Panc1 (cell line): ENCODE measurements around the gene MRPL21. TPM values are rescaled to one million over a fixed set of nuclear protein-coding genes. Genes with fewer than 3 reads are reported as not detected.

Experiments
- ATAC-seq: fragments of 200-7000 bp; cut with Tn5 transposase; 2 replicates; pipeline ENCODE4 v1.9.1; 2020; ENCODE audit warnings: mild to moderate bottlenecking, moderate library complexity
- BruUV-seq: library from RNA; stranded (reverse); fragments of 400-500 nt; replicated peaks from 2 replicates; lab custom pipeline; 2021; lab: Mats Ljungman, UMichigan
- CTCF ChIA-PET: fragments of 300-600 bp; sonication (Branson Sonifier 250); formaldehyde crosslinking; loops from one replicate; lab custom pipeline; 2022; ENCODE audit warnings: antibody characterized with exemption; lab: Charles Lee
- POLR2A ChIA-PET: fragments of 300-600 bp; sonication (Branson Sonifier 250); formaldehyde crosslinking; loops from one replicate; lab custom pipeline; 2022; ENCODE audit warnings: antibody characterized with exemption; lab: Charles Lee
- DNase-seq: peaks from one replicate; pipeline ENCODE4 v3.0.0-alpha.2; 2010; ENCODE audit warnings: low read depth, low spot score
- H3K27ac ChIP-seq: 2 replicates; pipeline ENCODE4 v1.5.1; 2011; ENCODE audit warnings: mild to moderate bottlenecking, low read length, inconsistent platforms
- H3K27me3 ChIP-seq: fragments of 200-500 bp; sonication (Bioruptor generic); 2 replicates; pipeline ENCODE4 v1.6.0; 2014; ENCODE audit warnings: low read length, inconsistent platforms; ENCODE audit not compliant: control insufficient read depth, insufficient read depth
- H3K36me3 ChIP-seq: fragments of 200-500 bp; sonication (Bioruptor generic); 2 replicates; pipeline ENCODE4 v1.5.1; 2014; ENCODE audit warnings: inconsistent platforms, mild to moderate bottlenecking, low read length, moderate library complexity; ENCODE audit not compliant: control insufficient read depth, insufficient read depth
- H3K4me1 ChIP-seq: 2 replicates; pipeline ENCODE4 v1.5.1; 2011; ENCODE audit warnings: inconsistent platforms, mild to moderate bottlenecking, low read length, moderate library complexity; ENCODE audit not compliant: control insufficient read depth, insufficient read depth
- H3K4me3 ChIP-seq, 2 experiments: 2 replicates each; pipeline ENCODE4 v1.5.1; 2011 to 2012; ENCODE audit warnings: low read depth in 2 of 2, low read length in 2 of 2, mild to moderate bottlenecking in 2 of 2, inconsistent platforms in 1 of 2, moderate library complexity in 1 of 2
- H3K9me3 ChIP-seq: fragments of 200-500 bp; sonication (Bioruptor generic); 2 replicates; pipeline ENCODE4 v1.5.1; 2014; ENCODE audit warnings: low read depth, mild to moderate bottlenecking, inconsistent platforms, low read length, moderate library complexity; ENCODE audit not compliant: control insufficient read depth, insufficient read depth
- CTCF ChIP-seq: fragments of 450-650 bp; IDR thresholded peaks from 2 replicates; pipeline ENCODE4 v1.5.1; 2017; ENCODE audit warnings: mild to moderate bottlenecking
- POLR2AphosphoS5 ChIP-seq: IDR thresholded peaks from 2 replicates; pipeline ENCODE4 v1.6.1; 2012; ENCODE audit warnings: mild to moderate bottlenecking, low read depth, low read length, moderate library complexity
- SIN3A ChIP-seq: IDR thresholded peaks from 2 replicates; pipeline ENCODE4 v1.6.1; 2012; ENCODE audit warnings: low read depth, mild to moderate bottlenecking, low read length, moderate library complexity, borderline replicate concordance; ENCODE audit not compliant: insufficient read depth
- TCF7L2 ChIP-seq: IDR thresholded peaks from 2 replicates; pipeline ENCODE4 v1.6.1; 2011; ENCODE audit warnings: mild to moderate bottlenecking, low read depth, low read length, inconsistent platforms
- in situ Hi-C: cut with HindIII; loops from 2 replicates; pipeline ENCODE4 v1.10.0; 2016; ENCODE audit warnings: low sequenced_read_pairs, low pct_unique_long_range_greater_than_20kb
- intact Hi-C: fragments of 100-400 bp; cut with micrococcal nuclease; formaldehyde crosslinking; loops from one replicate; pipeline ENCODE4 v1.10.0; 2022; ENCODE audit not compliant: unreplicated experiment
- total RNA-seq: library from RNA; stranded (reverse); gene quantifications from one replicate; pipeline ENCODE4 v1.2.1, GENCODE V29; 2021; ENCODE audit not compliant: unreplicated experiment
- TF ChIP-seq, protein P1 (sequence below), 2 experiments: IDR thresholded peaks; 2 replicates each; pipeline ENCODE4 v1.6.1; 2011 to 2012; ENCODE audit warnings: low read depth in 2 of 2, control low read depth in 1 of 2, low read length in 1 of 2, mild to moderate bottlenecking in 1 of 2, moderate library complexity in 1 of 2; ENCODE audit not compliant: insufficient read depth in 1 of 2

Gene MRPL21
- total RNA-seq, 1 experiment from 2014 or later = 94.9 TPM

- no peaks in the 10 kb centered on the region for H3K9me3 ChIP-seq
- H3K27ac ChIP-seq = no peak overlapping the region
- in situ Hi-C loops (no loop called here), intact Hi-C loops (no loop called here)
- H3K4me3 ChIP-seq = no peak overlapping the region
- H3K4me1 ChIP-seq = no peaks in the 10 kb centered on the region
- ATAC-seq (no peak), DNase-seq (no peak)
- peaks cover 3% of the 10 kb centered on the region; the same call in 1 of the 2 replicates for H3K36me3 ChIP-seq
- ChIA-PET CTCF (no interaction called here), POLR2A (no interaction called here)
- TF ChIP-seq SIN3A (no peak), TCF7L2 (no peak), POLR2AphosphoS5 (no peak), CTCF (no peak)
- TF ChIP-seq, protein P1, sequence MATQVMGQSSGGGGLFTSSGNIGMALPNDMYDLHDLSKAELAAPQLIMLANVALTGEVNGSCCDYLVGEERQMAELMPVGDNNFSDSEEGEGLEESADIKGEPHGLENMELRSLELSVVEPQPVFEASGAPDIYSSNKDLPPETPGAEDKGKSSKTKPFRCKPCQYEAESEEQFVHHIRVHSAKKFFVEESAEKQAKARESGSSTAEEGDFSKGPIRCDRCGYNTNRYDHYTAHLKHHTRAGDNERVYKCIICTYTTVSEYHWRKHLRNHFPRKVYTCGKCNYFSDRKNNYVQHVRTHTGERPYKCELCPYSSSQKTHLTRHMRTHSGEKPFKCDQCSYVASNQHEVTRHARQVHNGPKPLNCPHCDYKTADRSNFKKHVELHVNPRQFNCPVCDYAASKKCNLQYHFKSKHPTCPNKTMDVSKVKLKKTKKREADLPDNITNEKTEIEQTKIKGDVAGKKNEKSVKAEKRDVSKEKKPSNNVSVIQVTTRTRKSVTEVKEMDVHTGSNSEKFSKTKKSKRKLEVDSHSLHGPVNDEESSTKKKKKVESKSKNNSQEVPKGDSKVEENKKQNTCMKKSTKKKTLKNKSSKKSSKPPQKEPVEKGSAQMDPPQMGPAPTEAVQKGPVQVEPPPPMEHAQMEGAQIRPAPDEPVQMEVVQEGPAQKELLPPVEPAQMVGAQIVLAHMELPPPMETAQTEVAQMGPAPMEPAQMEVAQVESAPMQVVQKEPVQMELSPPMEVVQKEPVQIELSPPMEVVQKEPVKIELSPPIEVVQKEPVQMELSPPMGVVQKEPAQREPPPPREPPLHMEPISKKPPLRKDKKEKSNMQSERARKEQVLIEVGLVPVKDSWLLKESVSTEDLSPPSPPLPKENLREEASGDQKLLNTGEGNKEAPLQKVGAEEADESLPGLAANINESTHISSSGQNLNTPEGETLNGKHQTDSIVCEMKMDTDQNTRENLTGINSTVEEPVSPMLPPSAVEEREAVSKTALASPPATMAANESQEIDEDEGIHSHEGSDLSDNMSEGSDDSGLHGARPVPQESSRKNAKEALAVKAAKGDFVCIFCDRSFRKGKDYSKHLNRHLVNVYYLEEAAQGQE (IDR thresholded peaks at IDR 0.05; ENCODE audit: insufficient read depth in 1 of 2, low read depth in 2 of 2, low read length in 1 of 2) = no peak
- no peaks in the 10 kb centered on the region for H3K27me3 ChIP-seq
- TSS peak; percentile 61 for BruUV-seq
Measured at GRCh38 chr11:68932358-68932757, 28.7 kb upstream of the MRPL21 start.

GRCh38 chr11:68931911-68932310 lies 28.3 kb upstream of the MRPL21 start:
- in situ Hi-C loops = no loop called here
- Histone ChIP-seq H3K27ac (no peak overlapping the region), H3K36me3 (peaks cover 3% of the 10 kb centered on the region; the same call in 1 of the 2 replicates), H3K27me3 (no peaks in the 10 kb centered on the region), H3K9me3 (no peaks in the 10 kb centered on the region), H3K4me1 (no peaks in the 10 kb centered on the region), H3K4me3 (no peak overlapping the region)
- BruUV-seq = no TSS peak
- ChIA-PET POLR2A (no interaction called here), CTCF (no interaction called here)
- intact Hi-C loops = no loop called here
- TF ChIP-seq POLR2AphosphoS5 (no peak), TCF7L2 (no peak), SIN3A (no peak), CTCF (no peak)
- TF ChIP-seq, protein P1 (IDR thresholded peaks at IDR 0.05; ENCODE audit: insufficient read depth in 1 of 2, low read depth in 2 of 2, low read length in 1 of 2) = no peak
- no peak for DNase-seq
- ATAC-seq = no peak
